ENCODE data around the gene TMEM272. TPM values are rescaled to one million over a fixed set of nuclear protein-coding genes. Genes with fewer than 3 reads are reported as not detected.

The TMEM272 gene
- total and polyA plus RNA-seq, 2 of the 4 experiments (the other 2 are of a cell fraction) = not detected

DNA sequence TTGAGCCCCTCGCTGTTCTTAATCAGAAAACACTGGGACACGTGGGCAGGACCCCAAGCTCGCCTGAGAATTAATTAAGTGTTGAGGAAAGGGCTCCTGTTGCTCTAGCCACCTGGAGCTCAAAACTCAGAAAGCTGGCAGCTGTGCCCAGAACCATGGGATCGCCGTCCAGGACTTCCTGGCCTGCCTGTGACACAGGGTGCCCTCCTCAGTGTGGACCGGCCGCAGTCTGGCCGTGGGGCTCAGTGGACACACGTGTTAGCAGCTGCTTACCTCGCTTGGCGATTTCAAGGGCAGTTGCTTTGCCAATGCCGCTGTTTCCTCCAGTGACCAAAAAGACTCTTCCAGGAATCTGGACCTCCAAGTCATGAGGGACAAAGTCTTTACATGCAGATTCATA lies 45.7 kb downstream of the TMEM272 start:
- 87% methylated on average over 3 of the region's 12 CpGs; no CpG with 5 or more reads in 1 of the 2 experiments for WGBS, 2 experiments (ENCODE audit: extremely low coverage in 2 of 2, insufficient read length in 1 of 2)
- H3K27ac ChIP-seq (ENCODE audit: insufficient read depth, low read length) = no peak overlapping the region
- H3K14ac ChIP-seq (replicated peaks; ENCODE audit: low read depth, low read length) = no peak overlapping the region
- peaks cover 4% of the 10 kb centered on the region; the same call in 1 of the 2 replicates for H3K9me1 ChIP-seq (ENCODE audit: insufficient read depth, low read length)
- TF ChIP-seq MAZ (IDR thresholded peaks at IDR 0.05; ENCODE audit: borderline replicate concordance, low read depth, low read length) = no peak
- no peak for TF ChIP-seq RFX5 (IDR thresholded peaks at IDR 0.05; ENCODE audit: low read depth, low read length)
- TF ChIP-seq CEBPB (IDR thresholded peaks at IDR 0.05; ENCODE audit: low read depth, low read length) = no peak
- TF ChIP-seq POLR2A (IDR thresholded peaks at IDR 0.05; ENCODE audit: low read depth, low read length) = no peak
- TF ChIP-seq RAD21 (IDR thresholded peaks at IDR 0.05; ENCODE audit: low read length) = no peak
- no peak for TF ChIP-seq MXI1 (IDR thresholded peaks at IDR 0.05; ENCODE audit: borderline replicate concordance, low read depth, low read length)
- no peak for TF ChIP-seq NFE2L2 (IDR thresholded peaks at IDR 0.05; ENCODE audit: low read depth, low read length)
- H3K4ac ChIP-seq (ENCODE audit: low read depth, low read length) = no peak overlapping the region
- no peak overlapping the region for H2BK5ac ChIP-seq (ENCODE audit: low read depth, low read length, poor library complexity, severe bottlenecking)
- H3K56ac ChIP-seq (ENCODE audit: extremely low read depth, insufficient read depth, low read length) = no peak overlapping the region
- dilution Hi-C loops (cut with HindIII; ENCODE audit: low sequenced_read_pairs, unreplicated experiment) = no loop called here
- in situ Hi-C loops (cut with MboI; ENCODE audit: low sequenced_read_pairs) = loop anchor here (5.0 kb wide), 1 partner anchor 357 kb away; no protein-coding TSS in a partner anchor
- H3K79me1 ChIP-seq (ENCODE audit: low read depth in 1 of 2, low read length in 2 of 2) = peaks cover 0 to 9% of the 10 kb centered on the region in 2 experiments; a peak in 1 of 4 replicates
- DNase-seq (no peak), ATAC-seq (ENCODE audit: low read depth) (no peak)
- no peak overlapping the region for H3K4me3 ChIP-seq (ENCODE audit: insufficient read depth, low read depth, low read length)
- H3K23ac ChIP-seq (ENCODE audit: low read depth, low read length) = no peak overlapping the region
- ChIA-PET POLR2A (ENCODE audit: unreplicated experiment) (no interaction called here), CTCF (no interaction called here)
- H2AK5ac ChIP-seq (ENCODE audit: low read depth, low read length) = no peak overlapping the region
- peak overlapping the region; percentile 5 for H2AFZ ChIP-seq (replicated peaks; ENCODE audit: low read length, poor library complexity)
- no peak overlapping the region for H4K8ac ChIP-seq (ENCODE audit: low read depth in 2 of 2, low read length in 2 of 2)
- intact Hi-C loops (cut with micrococcal nuclease) = no loop called here
- no peaks in the 10 kb centered on the region for H3K36me3 ChIP-seq (ENCODE audit: control insufficient read depth, insufficient read depth, low read length)
- H3K9ac ChIP-seq (ENCODE audit: low read depth, low read length) = no peak overlapping the region
- H4K5ac ChIP-seq (ENCODE audit: low read depth, low read length) = no peak overlapping the region
- H2BK120ac ChIP-seq (ENCODE audit: low read depth, low read length) = no peak overlapping the region
- no peak overlapping the region for H2BK15ac ChIP-seq (ENCODE audit: low read depth, low read length)
- H4K91ac ChIP-seq (ENCODE audit: insufficient read depth, low read depth, low read length) = no peak overlapping the region
- H3K4me2 ChIP-seq (ENCODE audit: low read depth, low read length) = no peak overlapping the region
- H2AK9ac ChIP-seq (replicated peaks; ENCODE audit: low read depth, low read length, poor library complexity) = no peak overlapping the region
- H3K9me3 ChIP-seq (ENCODE audit: control insufficient read depth, insufficient read depth, low read length) = no peaks in the 10 kb centered on the region
- BruUV-seq (replicated peaks) = no TSS peak
- H3K18ac ChIP-seq (ENCODE audit: low read depth, low read length) = no peak overlapping the region
- H4K20me1 ChIP-seq (ENCODE audit: insufficient read depth, low read length) = no peaks in the 10 kb centered on the region
- peaks cover 4% of the 10 kb centered on the region for H3K4me1 ChIP-seq (ENCODE audit: control insufficient read depth, insufficient read depth, low read length)
- no peaks in the 10 kb centered on the region for H3K27me3 ChIP-seq (ENCODE audit: control insufficient read depth, insufficient read depth, low read length)
- no peak overlapping the region for H2BK20ac ChIP-seq (ENCODE audit: low read depth, low read length)
